K562 (cell line): Measurements from ENCODE around the gene MARCHF5. TPM values are rescaled to one million over a fixed set of nuclear protein-coding genes. Genes with fewer than 3 reads are reported as not detected.

Experiments used
- ASH1L ChIP-seq: fragments of 450-650 bp; IDR thresholded peaks from 2 replicates; pipeline ENCODE4 v1.6.1; 2018; ENCODE audit warnings: borderline replicate concordance, mild to moderate bottlenecking, low read depth; ENCODE audit not compliant: partially characterized antibody
- CCNT2 ChIP-seq: IDR thresholded peaks from 2 replicates; pipeline ENCODE4 v1.6.1; 2011; ENCODE audit warnings: borderline replicate concordance, low read depth, mild to moderate bottlenecking, moderate library complexity, mixed read lengths, low read length; ENCODE audit not compliant: insufficient read length; ENCODE audit errors: extremely low read depth
- CXXC5 ChIP-seq: fragments of 250-450 bp; sonication (Bioruptor Pico); IDR thresholded peaks from 2 replicates; pipeline ENCODE4 v1.8.0; 2022; ENCODE audit warnings: inconsistent platforms, mild to moderate bottlenecking, moderate library complexity
- DNMT1 ChIP-seq: fragments of 450-650 bp; IDR thresholded peaks from 2 replicates; pipeline ENCODE4 v1.6.1; 2016; ENCODE audit warnings: antibody characterized with exemption, mild to moderate bottlenecking
- ELF2 ChIP-seq: fragments of 250-450 bp; sonication (Bioruptor Pico); IDR thresholded peaks from 2 replicates; pipeline ENCODE4 v1.5.0; 2021; ENCODE audit warnings: mild to moderate bottlenecking
- ILF3 ChIP-seq: fragments of 450-650 bp; IDR thresholded peaks from 2 replicates; pipeline ENCODE4 v1.6.1; 2018; ENCODE audit warnings: antibody characterized with exemption, mild to moderate bottlenecking, moderate library complexity, borderline replicate concordance
- KDM2B ChIP-seq: fragments of 250-450 bp; sonication (Bioruptor Pico); IDR thresholded peaks from 2 replicates; pipeline ENCODE4 v1.8.0; 2021; ENCODE audit warnings: mild to moderate bottlenecking, moderate library complexity
- MEF2D ChIP-seq: conservative IDR thresholded peaks from 2 replicates; pipeline ENCODE4 v1.6.1; 2016; ENCODE audit warnings: low read depth, missing genetic modification characterization, missing compliant biosample characterization
- NR2F6 ChIP-seq: fragments of 450-650 bp; formaldehyde crosslinking; IDR thresholded peaks from 2 replicates; pipeline ENCODE4 v1.4.0; 2020; ENCODE audit warnings: mild to moderate bottlenecking
- PBX2 ChIP-seq, 2 experiments: IDR thresholded peaks in 1 of 2; conservative IDR thresholded peaks in 1 of 2; 2 replicates each; pipeline ENCODE4 v1.6.1; 2016; ENCODE audit warnings: low read depth in 2 of 2, mild to moderate bottlenecking in 1 of 2, missing compliant biosample characterization in 1 of 2, missing genetic modification characterization in 1 of 2, moderate library complexity in 1 of 2
- PKNOX1 ChIP-seq: fragments of 450-650 bp; IDR thresholded peaks from 2 replicates; pipeline ENCODE4 v1.6.1; 2016
- SMAD4 ChIP-seq: fragments of 250-450 bp; sonication (Bioruptor Pico); conservative IDR thresholded peaks from 2 replicates; pipeline ENCODE4 v1.8.0; 2021; ENCODE audit warnings: inconsistent platforms, mild to moderate bottlenecking, moderate library complexity
- SMARCC2 ChIP-seq: fragments of 450-650 bp; IDR thresholded peaks from 2 replicates; pipeline ENCODE4 v1.6.1; 2017; ENCODE audit warnings: antibody characterized with exemption, moderate library complexity, mild to moderate bottlenecking, low read depth
- SRSF7 ChIP-seq: fragments of 200-400 bp; formaldehyde crosslinking; optimal IDR thresholded peaks from 2 replicates; pipeline ENCODE3; 2017; ENCODE audit warnings: mild to moderate bottlenecking, low read depth, low read length
- ZNF586 ChIP-seq: fragments of 450-650 bp; formaldehyde crosslinking; conservative IDR thresholded peaks from 2 replicates; pipeline ENCODE4 v1.4.0; 2020; ENCODE audit warnings: mild to moderate bottlenecking, moderate library complexity
- ZSCAN29 ChIP-seq: fragments of 450-650 bp; IDR thresholded peaks from 2 replicates; pipeline ENCODE4 v1.6.1; 2017
- polyA plus RNA-seq, 8 experiments: library from polyadenylated mRNA; depleted of rRNA in 4 of 8; stranded (reverse) in 5 of 8; unstranded in 3 of 8; fragments of >200 nt; fragmentation: Nextera tagmentation in 2 of 8; fragmentation: Illumina TruSeq in 1 of 8; extraction: Ambion mirVana in 2 of 8; extraction: Trizol in 1 of 8; gene quantifications; 2 replicates each; pipeline versions ENCODE4 v1.2.1 to v1.2.3, GENCODE V29; 2011 to 2014; ENCODE audit warnings: inconsistent platforms in 1 of 8, missing spikeins in 1 of 8
- total RNA-seq, 7 experiments: library from RNA; depleted of rRNA in 6 of 7; stranded (reverse); fragments of >200 nt in 6 of 7; fragmentation: Illumina TruSeq in 2 of 7; extraction: Trizol in 2 of 7; gene quantifications; 2 replicates each; pipeline versions ENCODE4 v1.2.1 to v1.2.3, GENCODE V29; 2011 to 2021; ENCODE audit warnings: low replicate concordance in 1 of 7
- TF ChIP-seq, protein P1 (sequence below): fragments of 450-650 bp; IDR thresholded peaks from 2 replicates; pipeline ENCODE4 v1.6.1; 2016; ENCODE audit warnings: low read depth, mild to moderate bottlenecking, moderate library complexity
- TF ChIP-seq, protein P2 (sequence below): fragments of 200-800 bp; sonication (Bioruptor generic); IDR thresholded peaks from 2 replicates; pipeline ENCODE4 v1.6.1; 2017; ENCODE audit warnings: missing genetic modification characterization, missing compliant biosample characterization
- TF ChIP-seq, protein P3 (sequence below): fragments of 150-350 bp; conservative IDR thresholded peaks from 2 replicates; pipeline ENCODE4 v1.6.1; 2014; ENCODE audit warnings: low read length

The MARCHF5 gene
- total and polyA plus RNA-seq, 9 of the 15 experiments (the other 6 are each of a cell fraction or from before 2014, with no cell fraction given) = 3.4 to 27.2 (median 11.5) TPM

GRCh38 chr10:92290837-92291615 lies at the start of gene MARCHF5, which contains the start of gene CPEB3 (continued):
- TF ChIP-seq, protein P1, sequence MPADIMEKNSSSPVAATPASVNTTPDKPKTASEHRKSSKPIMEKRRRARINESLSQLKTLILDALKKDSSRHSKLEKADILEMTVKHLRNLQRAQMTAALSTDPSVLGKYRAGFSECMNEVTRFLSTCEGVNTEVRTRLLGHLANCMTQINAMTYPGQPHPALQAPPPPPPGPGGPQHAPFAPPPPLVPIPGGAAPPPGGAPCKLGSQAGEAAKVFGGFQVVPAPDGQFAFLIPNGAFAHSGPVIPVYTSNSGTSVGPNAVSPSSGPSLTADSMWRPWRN = no peak
- TF ChIP-seq DNMT1 (no peak), CCNT2 (no peak), SRSF7 (no peak), KDM2B (no peak), SMAD4 (CRISPR knock-in tag) (peak; percentile 73), PBX2 (CRISPR knock-in tag; IDR thresholded peaks at IDR 0.05; ENCODE audit: low read depth) (no peak), PBX2 (tag; conservative IDR thresholded peaks at IDR 0.05; ENCODE audit: low read depth) (no peak), SMARCC2 (no peak), MEF2D (tag) (no peak), CXXC5 (peak; percentile 88), NR2F6 (no peak), PKNOX1 (no peak), ELF2 (CRISPR knock-in tag) (no peak), ILF3 (no peak), ZNF586 (CRISPR knock-in tag) (no peak), ASH1L (no peak), ZSCAN29 (no peak)
- TF ChIP-seq, protein P2, sequence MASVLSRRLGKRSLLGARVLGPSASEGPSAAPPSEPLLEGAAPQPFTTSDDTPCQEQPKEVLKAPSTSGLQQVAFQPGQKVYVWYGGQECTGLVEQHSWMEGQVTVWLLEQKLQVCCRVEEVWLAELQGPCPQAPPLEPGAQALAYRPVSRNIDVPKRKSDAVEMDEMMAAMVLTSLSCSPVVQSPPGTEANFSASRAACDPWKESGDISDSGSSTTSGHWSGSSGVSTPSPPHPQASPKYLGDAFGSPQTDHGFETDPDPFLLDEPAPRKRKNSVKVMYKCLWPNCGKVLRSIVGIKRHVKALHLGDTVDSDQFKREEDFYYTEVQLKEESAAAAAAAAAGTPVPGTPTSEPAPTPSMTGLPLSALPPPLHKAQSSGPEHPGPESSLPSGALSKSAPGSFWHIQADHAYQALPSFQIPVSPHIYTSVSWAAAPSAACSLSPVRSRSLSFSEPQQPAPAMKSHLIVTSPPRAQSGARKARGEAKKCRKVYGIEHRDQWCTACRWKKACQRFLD (CRISPR knock-in tag) = no peak
- TF ChIP-seq, protein P3, sequence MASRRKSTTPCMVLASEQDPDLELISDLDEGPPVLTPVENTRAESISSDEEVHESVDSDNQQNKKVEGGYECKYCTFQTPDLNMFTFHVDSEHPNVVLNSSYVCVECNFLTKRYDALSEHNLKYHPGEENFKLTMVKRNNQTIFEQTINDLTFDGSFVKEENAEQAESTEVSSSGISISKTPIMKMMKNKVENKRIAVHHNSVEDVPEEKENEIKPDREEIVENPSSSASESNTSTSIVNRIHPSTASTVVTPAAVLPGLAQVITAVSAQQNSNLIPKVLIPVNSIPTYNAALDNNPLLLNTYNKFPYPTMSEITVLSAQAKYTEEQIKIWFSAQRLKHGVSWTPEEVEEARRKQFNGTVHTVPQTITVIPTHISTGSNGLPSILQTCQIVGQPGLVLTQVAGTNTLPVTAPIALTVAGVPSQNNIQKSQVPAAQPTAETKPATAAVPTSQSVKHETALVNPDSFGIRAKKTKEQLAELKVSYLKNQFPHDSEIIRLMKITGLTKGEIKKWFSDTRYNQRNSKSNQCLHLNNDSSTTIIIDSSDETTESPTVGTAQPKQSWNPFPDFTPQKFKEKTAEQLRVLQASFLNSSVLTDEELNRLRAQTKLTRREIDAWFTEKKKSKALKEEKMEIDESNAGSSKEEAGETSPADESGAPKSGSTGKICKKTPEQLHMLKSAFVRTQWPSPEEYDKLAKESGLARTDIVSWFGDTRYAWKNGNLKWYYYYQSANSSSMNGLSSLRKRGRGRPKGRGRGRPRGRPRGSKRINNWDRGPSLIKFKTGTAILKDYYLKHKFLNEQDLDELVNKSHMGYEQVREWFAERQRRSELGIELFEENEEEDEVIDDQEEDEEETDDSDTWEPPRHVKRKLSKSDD = no peak
